HCT116 (cell line): ENCODE results near the gene FDXACB1. TPM values are rescaled to one million over a fixed set of nuclear protein-coding genes. Genes with fewer than 3 reads are reported as not detected.

Experiments
- ATAC-seq: fragments of 200-7000 bp; cut with Tn5 transposase; 2 replicates; pipeline ENCODE4 v1.9.1; 2020; ENCODE audit warnings: mild to moderate bottlenecking, moderate library complexity
- BruUV-seq: library from RNA; stranded (reverse); fragments of 400-500 nt; replicated peaks from 2 replicates; lab custom pipeline; 2021; lab: Mats Ljungman, UMichigan
- CTCF ChIA-PET: fragments of 300-600 bp; sonication (Branson Sonifier 250); formaldehyde crosslinking; loops from one replicate; lab custom pipeline; 2021; ENCODE audit warnings: antibody characterized with exemption; lab: Charles Lee
- POLR2A ChIA-PET: fragments of 300-600, 350-600 bp; sonication (Branson Sonifier 250); formaldehyde crosslinking; loops from one replicate; lab custom pipeline; 2021; ENCODE audit warnings: antibody characterized with exemption; lab: Charles Lee
- RAD21 ChIA-PET, 2 experiments: fragments of 300-600 bp; sonication (Branson Sonifier 250); formaldehyde crosslinking; loops; one replicate each; lab custom pipeline; 2023; ENCODE audit warnings: low total read pairs in 2 of 2; ENCODE audit not compliant: uncharacterized antibody in 2 of 2, unreplicated experiment in 2 of 2, low non-redundant PET in 1 of 2; lab: Charles Lee
- DNase-seq: peaks from one replicate; pipeline ENCODE4 v3.0.0-alpha.2; 2010; ENCODE audit warnings: low read depth, low spot score
- H2AFZ ChIP-seq: fragments of 200-600 bp; shearing (Covaris generic), sonication (generic); 2 replicates; pipeline ENCODE4 v1.6.1; 2017; ENCODE audit warnings: low read depth, mixed run types, mixed read lengths, antibody characterized with exemption, low read length; ENCODE audit not compliant: poor library complexity, severe bottlenecking
- H3K27ac ChIP-seq: 2 replicates; pipeline ENCODE4 v1.5.1; 2012; ENCODE audit warnings: low read depth, low read length
- H3K27me3 ChIP-seq: fragments of 200-600 bp; sonication (generic); 2 replicates; pipeline ENCODE4 v1.6.1; 2016; ENCODE audit warnings: mixed run types, low read length, mixed read lengths; ENCODE audit not compliant: insufficient read depth
- H3K36me3 ChIP-seq, 2 experiments: fragments of 200-500 bp in 1 of 2; fragments of 200-600 bp in 1 of 2; sonication (Bioruptor generic) in 1 of 2; sonication (generic) in 1 of 2; 2 replicates each; pipeline versions ENCODE4 v1.5.1 to v1.6.1; 2014 to 2016; ENCODE audit warnings: low read length in 2 of 2, inconsistent platforms in 1 of 2, mixed read lengths in 1 of 2, mixed run types in 1 of 2; ENCODE audit not compliant: insufficient read depth in 2 of 2, control insufficient read depth in 1 of 2
- H3K4me1 ChIP-seq, 2 experiments: fragments of 200-600 bp in 1 of 2; sonication (generic) in 1 of 2; 2 replicates each; pipeline versions ENCODE4 v1.5.1 to v1.6.1; 2012 to 2017; ENCODE audit warnings: low read length in 2 of 2, inconsistent platforms in 1 of 2, mild to moderate bottlenecking in 1 of 2, mixed read lengths in 1 of 2, mixed run types in 1 of 2, moderate library complexity in 1 of 2; ENCODE audit not compliant: insufficient read depth in 2 of 2, control insufficient read depth in 1 of 2
- H3K4me2 ChIP-seq: fragments of 200-600 bp; sonication (generic); 2 replicates; pipeline ENCODE4 v1.6.1; 2017; ENCODE audit warnings: mixed run types, low read length, mixed read lengths
- H3K4me3 ChIP-seq, 2 experiments: fragments of 200-600 bp in 1 of 2; sonication (generic) in 1 of 2; replicated peaks in 1 of 2; 2 replicates each; pipeline ENCODE4 v1.5.1; 2011 to 2016; ENCODE audit warnings: low read length in 2 of 2, control low read depth in 1 of 2, low read depth in 1 of 2, mild to moderate bottlenecking in 1 of 2, mixed read lengths in 1 of 2, mixed run types in 1 of 2
- H3K79me2 ChIP-seq: fragments of 200-600 bp; sonication (generic); 2 replicates; pipeline ENCODE4 v1.6.1; 2017; ENCODE audit warnings: mild to moderate bottlenecking, mixed run types, low read length, moderate library complexity, mixed read lengths; ENCODE audit not compliant: insufficient read depth
- H3K9ac ChIP-seq: fragments of 200-600 bp; sonication (generic); 2 replicates; pipeline ENCODE4 v1.6.1; 2016; ENCODE audit warnings: low read length, mixed read lengths
- H3K9me2 ChIP-seq: fragments of 200-600 bp; sonication (generic), shearing (Covaris generic); 2 replicates; pipeline ENCODE4 v1.6.1; 2017; ENCODE audit warnings: mixed run types, mild to moderate bottlenecking, moderate library complexity; ENCODE audit not compliant: insufficient read depth
- H3K9me3 ChIP-seq, 2 experiments: fragments of 200-500 bp in 1 of 2; fragments of 200-600 bp in 1 of 2; sonication (Bioruptor generic) in 1 of 2; sonication (generic) in 1 of 2; 2 replicates each; pipeline ENCODE4 v1.6.1; 2014 to 2017; ENCODE audit warnings: low read length in 2 of 2, mixed read lengths in 2 of 2, inconsistent platforms in 1 of 2, low read depth in 1 of 2, mild to moderate bottlenecking in 1 of 2, mixed run types in 1 of 2, moderate library complexity in 1 of 2; ENCODE audit not compliant: control insufficient read depth in 1 of 2, insufficient read depth in 1 of 2
- H4K20me1 ChIP-seq: fragments of 200-600 bp; sonication (generic), shearing (Covaris generic); 2 replicates; pipeline ENCODE4 v1.6.1; 2017; ENCODE audit warnings: mixed run types, mild to moderate bottlenecking, moderate library complexity; ENCODE audit not compliant: insufficient read depth
- CEBPB ChIP-seq: IDR thresholded peaks from 2 replicates; pipeline ENCODE4 v1.6.1; 2012; ENCODE audit warnings: low read depth
- EZH2 ChIP-seq: fragments of 200-600 bp; sonication (generic); IDR thresholded peaks from 2 replicates; pipeline ENCODE4 v1.6.1; 2017; ENCODE audit warnings: antibody characterized with exemption, mixed run types
- EZH2phosphoT487 ChIP-seq: fragments of 200-600 bp; IDR thresholded peaks from 2 replicates; pipeline ENCODE4 v1.6.1; 2018; ENCODE audit warnings: antibody characterized with exemption, borderline replicate concordance
- JUND ChIP-seq: IDR thresholded peaks from 2 replicates; pipeline ENCODE4 v1.6.1; 2012
- POLR2AphosphoS5 ChIP-seq: IDR thresholded peaks from 2 replicates; pipeline ENCODE4 v1.6.1; 2011; ENCODE audit warnings: mild to moderate bottlenecking, low read depth, low read length, moderate library complexity
- SIN3A ChIP-seq: IDR thresholded peaks from 2 replicates; pipeline ENCODE4 v1.6.1; 2012; ENCODE audit warnings: low read depth
- SP1 ChIP-seq: IDR thresholded peaks from 2 replicates; pipeline ENCODE4 v1.6.1; 2012; ENCODE audit warnings: low read depth
- ZFX ChIP-seq: fragments of 450-650 bp; IDR thresholded peaks from 2 replicates; pipeline ENCODE4 v1.6.1; 2017
- intact Hi-C: fragments of 100-400 bp; cut with micrococcal nuclease; formaldehyde crosslinking; loops from 2 replicates; pipeline ENCODE4 v1.10.0; 2022
- total RNA-seq: library from RNA; stranded (reverse); gene quantifications from one replicate; pipeline ENCODE4 v1.2.1, GENCODE V29; 2021; ENCODE audit not compliant: unreplicated experiment
- TF ChIP-seq, protein P1 (sequence below): IDR thresholded peaks from 2 replicates; pipeline ENCODE4 v1.6.1; 2012
- TF ChIP-seq, protein P2 (sequence below): IDR thresholded peaks from 2 replicates; pipeline ENCODE4 v1.6.1; 2012; ENCODE audit warnings: low read depth
- TF ChIP-seq, protein P3 (sequence below), 3 experiments: fragments of 200-600 bp in 1 of 3; sonication (generic) in 1 of 3; IDR thresholded peaks in 2 of 3; conservative IDR thresholded peaks in 1 of 3; 2 replicates each; pipeline ENCODE4 v1.5.1; 2012 to 2017; ENCODE audit warnings: low read depth in 2 of 3, low read length in 2 of 3, antibody characterized with exemption in 1 of 3, borderline replicate concordance in 1 of 3, control low read depth in 1 of 3, mild to moderate bottlenecking in 1 of 3, mixed read lengths in 1 of 3, mixed run types in 1 of 3, moderate library complexity in 1 of 3; ENCODE audit not compliant: insufficient read depth in 1 of 3

The FDXACB1 gene
- total RNA-seq, 1 experiment from 2014 or later, result 3.8 TPM

DNA sequence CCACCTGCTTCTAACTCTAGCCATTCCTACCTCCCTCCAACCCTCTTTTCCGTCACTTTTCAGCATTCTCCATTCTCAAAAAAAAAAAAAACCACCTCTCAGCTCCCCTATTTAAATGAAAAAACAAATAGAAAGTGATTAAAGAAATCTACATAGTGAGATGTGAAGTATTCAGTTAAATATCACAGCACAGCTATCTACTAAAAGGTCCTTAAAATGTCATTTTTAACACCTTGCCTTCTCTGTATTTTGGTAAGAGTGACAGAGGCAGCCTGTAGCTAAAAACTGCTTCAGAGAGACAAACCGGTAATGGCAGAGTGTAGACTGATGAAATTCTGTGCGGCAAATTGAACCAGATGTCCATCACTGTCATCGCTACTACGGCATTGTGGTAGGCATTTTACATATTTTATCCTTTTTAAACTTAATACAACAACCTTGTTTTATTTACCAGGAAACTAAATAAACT, 7.2 kb downstream of the FDXACB1 start:
- CTCF ChIA-PET, result interaction anchor here (1.1 to 1.7 kb wide), 4 partner anchors 10 to 100 kb away, joined by 3 to 5 read pairs (median 3); no protein-coding TSS in a partner anchor
- TF ChIP-seq EZH2, result no peak
- TF ChIP-seq, protein P1, sequence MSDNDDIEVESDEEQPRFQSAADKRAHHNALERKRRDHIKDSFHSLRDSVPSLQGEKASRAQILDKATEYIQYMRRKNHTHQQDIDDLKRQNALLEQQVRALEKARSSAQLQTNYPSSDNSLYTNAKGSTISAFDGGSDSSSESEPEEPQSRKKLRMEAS, result 0 out of 2 replicates have a peak, but pooled peaks have one; percentile 17
- RAD21 ChIA-PET, result interaction anchor here in 1 of 2 experiments (1.0 kb wide), 1 partner anchor 64 kb away, joined by 3 read pairs; no protein-coding TSS in a partner anchor
- ATAC-seq, result no peak
- Histone ChIP-seq H4K20me1 (no peaks in the 10 kb centered on the region), H3K27ac (peak overlapping the region; percentile 76), H3K27me3 (no peaks in the 10 kb centered on the region), H3K9ac (peak overlapping the region; percentile 66), H3K9me2 (no peaks in the 10 kb centered on the region), H3K79me2 (0 out of 2 replicates have a peak, but pooled peaks cover 9% of the 10 kb centered on the region), H3K9me3 (no peaks in the 10 kb centered on the region), H3K36me3 (peaks cover 2 to 15% of the 10 kb centered on the region in 2 experiments; a peak in 1 of 4 replicates), H3K4me2 (peak overlapping the region; percentile 90), H3K4me3 (peak overlapping the region; percentile 89 to 90), H3K4me1 (peaks cover 0 to 18% of the 10 kb centered on the region in 2 experiments; a peak in 3 of 4 replicates), H2AFZ (peak overlapping the region; percentile 97)
- no peak for DNase-seq
- POLR2A ChIA-PET, result interaction anchor here (0.8 to 1.4 kb wide), 2 partner anchors 9 to 310 kb away, joined by 3 read pairs; no protein-coding TSS in a partner anchor
- BruUV-seq, result no TSS peak
- intact Hi-C loops, result no loop called here

DNA sequence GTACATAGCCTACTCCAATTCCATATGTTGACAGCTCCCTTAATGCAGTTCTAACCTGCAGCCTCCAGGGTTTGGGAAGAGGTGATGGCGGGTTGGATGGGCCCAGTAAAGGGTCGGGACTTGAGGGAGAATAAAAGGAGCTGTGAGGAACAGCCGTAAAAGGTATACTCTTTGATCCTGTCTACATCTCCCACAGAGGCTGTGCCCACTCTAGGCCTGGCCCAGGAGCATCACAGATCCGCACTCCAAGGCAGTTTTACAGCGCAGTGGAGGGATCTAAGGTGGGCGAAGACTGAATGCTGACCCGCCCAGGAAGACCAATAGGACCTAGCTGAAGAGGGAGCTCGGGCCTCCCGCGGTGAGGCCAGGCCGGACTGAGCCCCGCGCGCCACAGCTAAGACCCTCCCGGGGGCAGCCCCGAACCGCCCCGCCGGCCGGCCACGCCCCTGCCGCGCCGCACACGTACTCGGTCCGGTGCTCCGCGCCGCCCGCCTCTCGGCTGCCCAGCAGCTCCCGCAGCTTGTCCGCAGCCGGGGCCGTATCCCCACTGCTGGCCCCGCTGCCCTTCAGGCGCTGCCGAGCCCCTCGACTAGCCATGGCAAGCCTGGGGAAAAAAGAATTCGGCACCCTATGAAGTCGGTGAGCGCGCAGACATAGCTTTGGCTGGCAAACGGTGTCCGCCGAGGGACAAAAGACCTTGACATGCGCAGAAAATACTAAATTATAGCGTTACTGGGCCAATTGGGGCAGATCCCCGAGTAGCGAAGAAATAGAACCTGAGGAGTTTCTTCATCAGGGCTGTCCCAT, 7.9 kb downstream of the FDXACB1 start, which contains the start of gene ALG9:
ALG9 (minus strand) TSS at position 696 of the 807 bp plus-strand sequence; CDS start at position 597, 99 bp downstream.
- Histone ChIP-seq H3K9ac (peak within 1 kb of the TSS; percentile 66), H3K27me3 (no peaks in the 10 kb centered on the region), H3K9me2 (no peaks in the 10 kb centered on the region), H3K4me1 (peaks cover 0 to 18% of the 10 kb centered on the region in 2 experiments; a peak in 3 of 4 replicates), H3K4me2 (peak within 1 kb of the TSS; percentile 90), H3K27ac (peak within 1 kb of the TSS; percentile 76), H3K4me3 (peak within 1 kb of the TSS; percentile 89 to 90), H3K79me2 (0 out of 2 replicates have a peak, but pooled peaks cover 9% of the 10 kb centered on the region), H2AFZ (peak within 1 kb of the TSS; percentile 97), H3K36me3 (peaks cover 2 to 11% of the 10 kb centered on the region in 2 experiments; a peak in 1 of 4 replicates), H3K9me3 (no peaks in the 10 kb centered on the region), H4K20me1 (no peaks in the 10 kb centered on the region)
- intact Hi-C loops, result no loop called here
- ChIA-PET CTCF (interaction anchor here (0.9 to 1.7 kb wide), 6 partner anchors 9 to 111 kb away, joined by 3 to 5 read pairs (median 3); no protein-coding TSS in a partner anchor), POLR2A (interaction anchor here (1.4 kb wide), 1 partner anchor 8 kb away, joined by 3 read pairs; no protein-coding TSS in a partner anchor), RAD21 (interaction anchor here in 1 of 2 experiments (0.7 to 1.0 kb wide), 2 partner anchors 52 to 64 kb away, joined by 3 to 6 read pairs; no protein-coding TSS in a partner anchor)
- ATAC-seq (peak; percentile 89), DNase-seq (peak; percentile 73)
- TSS peak; percentile 34 for BruUV-seq
- no peak for TF ChIP-seq EZH2phosphoT487
- TF ChIP-seq POLR2AphosphoS5, result peak; percentile 70
- TF ChIP-seq ZFX, result peak; percentile 83
- TF ChIP-seq, protein P2, sequence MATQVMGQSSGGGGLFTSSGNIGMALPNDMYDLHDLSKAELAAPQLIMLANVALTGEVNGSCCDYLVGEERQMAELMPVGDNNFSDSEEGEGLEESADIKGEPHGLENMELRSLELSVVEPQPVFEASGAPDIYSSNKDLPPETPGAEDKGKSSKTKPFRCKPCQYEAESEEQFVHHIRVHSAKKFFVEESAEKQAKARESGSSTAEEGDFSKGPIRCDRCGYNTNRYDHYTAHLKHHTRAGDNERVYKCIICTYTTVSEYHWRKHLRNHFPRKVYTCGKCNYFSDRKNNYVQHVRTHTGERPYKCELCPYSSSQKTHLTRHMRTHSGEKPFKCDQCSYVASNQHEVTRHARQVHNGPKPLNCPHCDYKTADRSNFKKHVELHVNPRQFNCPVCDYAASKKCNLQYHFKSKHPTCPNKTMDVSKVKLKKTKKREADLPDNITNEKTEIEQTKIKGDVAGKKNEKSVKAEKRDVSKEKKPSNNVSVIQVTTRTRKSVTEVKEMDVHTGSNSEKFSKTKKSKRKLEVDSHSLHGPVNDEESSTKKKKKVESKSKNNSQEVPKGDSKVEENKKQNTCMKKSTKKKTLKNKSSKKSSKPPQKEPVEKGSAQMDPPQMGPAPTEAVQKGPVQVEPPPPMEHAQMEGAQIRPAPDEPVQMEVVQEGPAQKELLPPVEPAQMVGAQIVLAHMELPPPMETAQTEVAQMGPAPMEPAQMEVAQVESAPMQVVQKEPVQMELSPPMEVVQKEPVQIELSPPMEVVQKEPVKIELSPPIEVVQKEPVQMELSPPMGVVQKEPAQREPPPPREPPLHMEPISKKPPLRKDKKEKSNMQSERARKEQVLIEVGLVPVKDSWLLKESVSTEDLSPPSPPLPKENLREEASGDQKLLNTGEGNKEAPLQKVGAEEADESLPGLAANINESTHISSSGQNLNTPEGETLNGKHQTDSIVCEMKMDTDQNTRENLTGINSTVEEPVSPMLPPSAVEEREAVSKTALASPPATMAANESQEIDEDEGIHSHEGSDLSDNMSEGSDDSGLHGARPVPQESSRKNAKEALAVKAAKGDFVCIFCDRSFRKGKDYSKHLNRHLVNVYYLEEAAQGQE, result no peak
- TF ChIP-seq CEBPB, result no peak
- TF ChIP-seq JUND, result no peak
- TF ChIP-seq SIN3A, result peak; percentile 72
- no peak for TF ChIP-seq EZH2
- peak; percentile 70 for TF ChIP-seq SP1
- TF ChIP-seq, protein P3, sequence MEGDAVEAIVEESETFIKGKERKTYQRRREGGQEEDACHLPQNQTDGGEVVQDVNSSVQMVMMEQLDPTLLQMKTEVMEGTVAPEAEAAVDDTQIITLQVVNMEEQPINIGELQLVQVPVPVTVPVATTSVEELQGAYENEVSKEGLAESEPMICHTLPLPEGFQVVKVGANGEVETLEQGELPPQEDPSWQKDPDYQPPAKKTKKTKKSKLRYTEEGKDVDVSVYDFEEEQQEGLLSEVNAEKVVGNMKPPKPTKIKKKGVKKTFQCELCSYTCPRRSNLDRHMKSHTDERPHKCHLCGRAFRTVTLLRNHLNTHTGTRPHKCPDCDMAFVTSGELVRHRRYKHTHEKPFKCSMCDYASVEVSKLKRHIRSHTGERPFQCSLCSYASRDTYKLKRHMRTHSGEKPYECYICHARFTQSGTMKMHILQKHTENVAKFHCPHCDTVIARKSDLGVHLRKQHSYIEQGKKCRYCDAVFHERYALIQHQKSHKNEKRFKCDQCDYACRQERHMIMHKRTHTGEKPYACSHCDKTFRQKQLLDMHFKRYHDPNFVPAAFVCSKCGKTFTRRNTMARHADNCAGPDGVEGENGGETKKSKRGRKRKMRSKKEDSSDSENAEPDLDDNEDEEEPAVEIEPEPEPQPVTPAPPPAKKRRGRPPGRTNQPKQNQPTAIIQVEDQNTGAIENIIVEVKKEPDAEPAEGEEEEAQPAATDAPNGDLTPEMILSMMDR (IDR thresholded peaks at IDR 0.05 in 2 of 3, conservative IDR thresholded peaks at IDR 0.05 in 1 of 3; ENCODE audit: borderline replicate concordance in 1 of 3, insufficient read depth in 1 of 3, low read depth in 2 of 3, low read length in 2 of 3), result peak in 2 of 3 experiments; percentile 49 to 59; a peak in 4 of 6 replicates
